DOHH2 (cell line): Measurements from ENCODE around the gene ARHGAP6.

Experiments used
- H3F3A ChIP-seq: fragments of 200-600 bp; sonication (generic), shearing (Covaris generic); 2 replicates; pipeline ENCODE4 v1.6.0; 2016; ENCODE audit warnings: antibody characterized with exemption, mild to moderate bottlenecking; ENCODE audit not compliant: control insufficient read depth, insufficient read depth
- H3K27ac ChIP-seq: fragments of 200-600 bp; sonication (generic); 2 replicates; pipeline ENCODE4 v1.5.1; 2014; ENCODE audit warnings: low read depth, mild to moderate bottlenecking, low read length, moderate library complexity
- H3K27me3 ChIP-seq: fragments of 200-600 bp; sonication (generic); 2 replicates; pipeline ENCODE4 v1.6.1; 2014; ENCODE audit warnings: mild to moderate bottlenecking, low read length, mixed read lengths; ENCODE audit not compliant: control insufficient read depth
- H3K36me3 ChIP-seq: fragments of 200-600 bp; sonication (generic); 2 replicates; pipeline ENCODE4 v1.6.1; 2014; ENCODE audit warnings: mild to moderate bottlenecking, low read length, moderate library complexity, mixed read lengths; ENCODE audit not compliant: control insufficient read depth
- H3K4me1 ChIP-seq: fragments of 200-600 bp; sonication (generic); 2 replicates; pipeline ENCODE4 v1.6.1; 2014; ENCODE audit warnings: mild to moderate bottlenecking, low read length, mixed read lengths; ENCODE audit not compliant: control insufficient read depth
- H3K4me2 ChIP-seq: fragments of 200-600 bp; sonication (generic); 2 replicates; pipeline ENCODE4 v1.6.0; 2014; ENCODE audit warnings: mild to moderate bottlenecking, low read length, moderate library complexity
- H3K4me3 ChIP-seq: fragments of 200-600 bp; sonication (generic); 2 replicates; pipeline ENCODE4 v1.5.1; 2014; ENCODE audit warnings: mild to moderate bottlenecking, low read length, mixed read lengths
- H3K79me2 ChIP-seq: fragments of 200-600 bp; sonication (generic); 2 replicates; pipeline ENCODE4 v1.6.1; 2014; ENCODE audit warnings: mild to moderate bottlenecking, low read length, mixed read lengths; ENCODE audit not compliant: control insufficient read depth
- H3K9me2 ChIP-seq: fragments of 200-600 bp; sonication (generic); replicated peaks from 2 replicates; pipeline ENCODE4 v1.6.1; 2014; ENCODE audit warnings: mild to moderate bottlenecking, low read length, mixed read lengths; ENCODE audit not compliant: control insufficient read depth
- H3K9me3 ChIP-seq: fragments of 200-600 bp; sonication (generic); 2 replicates; pipeline ENCODE4 v1.6.1; 2014; ENCODE audit warnings: antibody characterized with exemption, low read length, mixed read lengths; ENCODE audit not compliant: control insufficient read depth, insufficient read depth
- H4K20me1 ChIP-seq: fragments of 200-600 bp; sonication (generic); 2 replicates; pipeline ENCODE4 v1.6.0; 2014; ENCODE audit warnings: low read depth, mild to moderate bottlenecking, antibody characterized with exemption, low read length, moderate library complexity; ENCODE audit not compliant: control insufficient read depth, insufficient read depth
- EZH2phosphoT487 ChIP-seq: fragments of 200-600 bp; sonication (generic); IDR thresholded peaks from 2 replicates; pipeline ENCODE4 v1.6.1; 2017; ENCODE audit warnings: borderline replicate concordance, mild to moderate bottlenecking, antibody characterized with exemption, low read length, moderate library complexity, mixed read lengths
- TF ChIP-seq, protein P1 (sequence below): fragments of 200-600 bp; sonication (generic); IDR thresholded peaks from one replicate; pipeline ENCODE4 v1.5.1; 2014; ENCODE audit warnings: antibody characterized with exemption, mild to moderate bottlenecking, low read depth, low read length; ENCODE audit not compliant: poor library complexity, severe bottlenecking

The ARHGAP6 gene

GRCh38 chrX:11190745-11191510 is 474.8 kb downstream of the ARHGAP6 start:
- 0 out of 2 replicates have a peak, but pooled peaks cover 2% of the 10 kb centered on the region for H3K4me1 ChIP-seq
- H3K4me3 ChIP-seq, result no peak overlapping the region
- no peak overlapping the region for H3K4me2 ChIP-seq
- no peaks in the 10 kb centered on the region for H3K27me3 ChIP-seq
- H3K9me3 ChIP-seq, result no peaks in the 10 kb centered on the region
- H3K27ac ChIP-seq, result no peak overlapping the region
- no peaks in the 10 kb centered on the region for H3K79me2 ChIP-seq
- H4K20me1 ChIP-seq, result no peaks in the 10 kb centered on the region
- no peaks in the 10 kb centered on the region for H3K9me2 ChIP-seq
- H3F3A ChIP-seq, result no peaks in the 10 kb centered on the region
- no peak for TF ChIP-seq EZH2phosphoT487
- TF ChIP-seq, protein P1, sequence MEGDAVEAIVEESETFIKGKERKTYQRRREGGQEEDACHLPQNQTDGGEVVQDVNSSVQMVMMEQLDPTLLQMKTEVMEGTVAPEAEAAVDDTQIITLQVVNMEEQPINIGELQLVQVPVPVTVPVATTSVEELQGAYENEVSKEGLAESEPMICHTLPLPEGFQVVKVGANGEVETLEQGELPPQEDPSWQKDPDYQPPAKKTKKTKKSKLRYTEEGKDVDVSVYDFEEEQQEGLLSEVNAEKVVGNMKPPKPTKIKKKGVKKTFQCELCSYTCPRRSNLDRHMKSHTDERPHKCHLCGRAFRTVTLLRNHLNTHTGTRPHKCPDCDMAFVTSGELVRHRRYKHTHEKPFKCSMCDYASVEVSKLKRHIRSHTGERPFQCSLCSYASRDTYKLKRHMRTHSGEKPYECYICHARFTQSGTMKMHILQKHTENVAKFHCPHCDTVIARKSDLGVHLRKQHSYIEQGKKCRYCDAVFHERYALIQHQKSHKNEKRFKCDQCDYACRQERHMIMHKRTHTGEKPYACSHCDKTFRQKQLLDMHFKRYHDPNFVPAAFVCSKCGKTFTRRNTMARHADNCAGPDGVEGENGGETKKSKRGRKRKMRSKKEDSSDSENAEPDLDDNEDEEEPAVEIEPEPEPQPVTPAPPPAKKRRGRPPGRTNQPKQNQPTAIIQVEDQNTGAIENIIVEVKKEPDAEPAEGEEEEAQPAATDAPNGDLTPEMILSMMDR, result no peak
- H3K36me3 ChIP-seq, result no peaks in the 10 kb centered on the region

- H3K36me3 ChIP-seq, result no peaks in the 10 kb centered on the region
- H3K27ac ChIP-seq, result no peak overlapping the region
- H3K27me3 ChIP-seq, result no peaks in the 10 kb centered on the region
- TF ChIP-seq, protein P1, result no peak
- TF ChIP-seq EZH2phosphoT487, result no peak
- H3K4me3 ChIP-seq, result no peak overlapping the region
- no peaks in the 10 kb centered on the region for H3F3A ChIP-seq
- H3K9me3 ChIP-seq, result no peaks in the 10 kb centered on the region
- H3K9me2 ChIP-seq, result no peaks in the 10 kb centered on the region
- no peaks in the 10 kb centered on the region for H4K20me1 ChIP-seq
- H3K79me2 ChIP-seq, result no peaks in the 10 kb centered on the region
- H3K4me2 ChIP-seq, result no peak overlapping the region
- H3K4me1 ChIP-seq, result 0 out of 2 replicates have a peak, but pooled peaks cover 2% of the 10 kb centered on the region
Observed at GRCh38 chrX:11189097-11189496, 476.6 kb downstream of the ARHGAP6 start.

GRCh38 chrX:11188664-11189063 is 477.1 kb downstream of the ARHGAP6 start:
- Histone ChIP-seq H3K27me3 (no peaks in the 10 kb centered on the region), H3K9me3 (no peaks in the 10 kb centered on the region), H4K20me1 (no peaks in the 10 kb centered on the region), H3K9me2 (no peaks in the 10 kb centered on the region), H3K27ac (no peak overlapping the region), H3K36me3 (no peaks in the 10 kb centered on the region), H3K4me1 (0 out of 2 replicates have a peak, but pooled peaks cover 2% of the 10 kb centered on the region), H3F3A (no peaks in the 10 kb centered on the region), H3K4me3 (no peak overlapping the region), H3K4me2 (no peak overlapping the region), H3K79me2 (no peaks in the 10 kb centered on the region)
- TF ChIP-seq EZH2phosphoT487, result no peak
- TF ChIP-seq, protein P1, result no peak
